Stimulated activated CD4-positive, alpha-beta T cell treated with anti-CD3 and anti-CD28 coated beads, Interleukin-1b, Interleukin-23, amount 100 ng/mL, for 4 hours (primary cell): ENCODE results near the gene CRYBA4.

Experiments used
- DNase-seq, 2 donors: peaks; one replicate each; pipeline ENCODE4 v3.0.0-alpha.2; 2020; ENCODE audit warnings: low read depth in 2 of 2

Gene CRYBA4

DNA sequence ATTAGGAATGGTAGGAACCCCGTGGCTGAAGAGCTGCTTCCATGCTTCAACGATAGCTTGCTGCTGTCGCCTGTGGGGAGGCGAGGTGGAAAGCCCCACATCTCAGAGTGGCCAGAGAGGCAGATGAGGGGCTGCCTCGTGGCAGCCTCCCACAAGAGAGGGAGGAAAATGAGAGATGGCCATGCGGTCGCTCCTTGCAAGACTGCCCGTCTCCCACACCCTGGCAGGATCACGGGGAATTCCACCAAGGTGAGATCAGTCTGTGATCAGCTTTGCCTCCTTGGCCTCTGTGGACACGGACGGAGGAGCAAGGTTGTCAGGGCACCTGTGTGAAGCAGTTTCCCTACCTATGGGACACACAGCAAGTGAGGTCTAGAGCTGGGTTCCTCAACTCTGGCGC is 3.0 kb downstream of the CRYBA4 start:
- no peak for DNase-seq

DNA sequence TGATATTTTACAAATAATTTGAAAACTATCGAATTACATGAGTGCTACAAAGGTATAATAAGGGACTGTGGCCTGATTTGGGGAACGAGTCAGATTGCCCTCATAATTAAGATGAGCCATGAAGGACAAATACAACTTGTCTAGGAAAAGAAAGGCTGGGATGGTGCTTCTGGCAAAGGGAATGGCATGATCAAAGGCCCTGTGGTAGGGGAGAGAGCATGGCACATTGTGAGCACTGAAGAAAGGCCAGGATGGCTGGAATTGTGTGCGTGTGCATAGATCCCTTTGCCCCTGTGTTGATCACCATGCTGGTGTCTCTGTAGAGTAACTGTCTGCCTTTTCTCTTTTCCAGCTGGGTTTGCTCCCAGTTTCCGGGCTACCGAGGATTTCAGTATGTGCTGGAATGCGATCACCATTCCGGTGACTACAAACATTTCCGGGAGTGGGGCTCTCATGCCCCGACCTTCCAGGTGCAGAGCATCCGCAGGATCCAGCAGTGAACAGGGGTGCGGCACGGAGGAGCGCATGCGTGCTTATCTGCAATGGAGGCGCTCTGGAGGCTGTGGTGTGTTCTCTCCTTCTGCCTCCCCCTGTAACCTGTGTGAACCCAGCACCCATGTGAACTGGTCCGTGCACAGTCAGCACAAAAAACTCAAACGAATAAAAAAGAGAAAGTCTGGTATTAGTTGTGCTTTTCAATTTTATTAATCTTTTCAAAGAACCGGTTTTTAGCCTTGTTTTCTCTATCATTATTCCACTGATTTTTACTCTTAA is 8.4 kb downstream of the CRYBA4 start:
- DNase-seq = no peak

DNA sequence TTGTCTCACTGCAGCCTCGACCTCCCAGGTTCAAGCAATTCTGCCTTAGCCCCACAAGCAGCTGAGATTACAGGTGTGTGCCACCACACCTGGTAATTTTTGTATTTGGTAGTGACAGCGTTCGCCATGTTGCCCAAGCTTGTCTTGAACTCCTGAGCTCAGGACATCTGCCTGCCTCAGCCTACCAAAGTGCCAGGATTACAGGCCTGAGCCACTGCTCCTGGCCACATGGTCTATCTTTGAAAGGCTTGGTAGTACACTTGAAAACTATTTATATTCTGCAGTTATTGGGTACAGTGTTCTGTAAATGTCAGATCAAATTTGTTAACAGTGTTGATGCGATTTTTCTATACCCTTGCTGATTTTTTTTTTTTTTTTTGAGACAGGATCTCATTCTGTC is 9.5 kb downstream of the CRYBA4 start:
- no peak for DNase-seq

DNA sequence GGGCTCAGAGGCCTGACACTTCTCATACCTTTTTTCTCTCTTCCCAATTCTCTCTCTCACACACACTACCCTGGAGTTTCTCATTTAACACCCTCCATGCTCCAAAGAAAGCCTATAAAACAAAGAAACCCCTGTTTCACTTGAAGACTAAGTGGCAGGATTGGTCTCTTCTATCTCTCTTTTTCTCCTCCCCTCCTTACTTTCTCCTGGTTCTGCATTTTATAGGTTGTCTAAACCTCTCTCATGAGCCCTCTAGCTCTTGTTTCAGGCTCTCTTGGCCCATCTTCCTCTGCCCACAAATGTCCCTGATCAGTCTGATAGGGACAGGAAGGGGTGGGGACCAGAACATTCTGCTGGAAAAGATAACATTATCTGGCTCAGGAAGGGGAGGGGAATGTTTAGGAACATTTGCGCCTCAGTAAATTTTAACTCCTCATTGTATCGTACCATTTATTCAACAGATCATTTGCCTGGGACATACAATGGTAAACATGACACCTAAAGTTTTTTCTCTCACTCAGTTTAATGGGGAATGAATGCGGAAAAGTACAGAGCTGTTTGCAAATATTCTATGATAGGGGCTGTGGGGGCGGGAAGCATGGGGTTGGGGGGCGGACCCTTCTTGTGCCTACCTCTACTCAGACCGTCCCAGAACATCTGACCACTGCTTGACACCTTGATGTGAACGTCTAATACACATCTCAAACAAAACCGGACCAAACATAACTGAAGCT is 10.8 kb downstream of the CRYBA4 start:
- no peak for DNase-seq

DNA sequence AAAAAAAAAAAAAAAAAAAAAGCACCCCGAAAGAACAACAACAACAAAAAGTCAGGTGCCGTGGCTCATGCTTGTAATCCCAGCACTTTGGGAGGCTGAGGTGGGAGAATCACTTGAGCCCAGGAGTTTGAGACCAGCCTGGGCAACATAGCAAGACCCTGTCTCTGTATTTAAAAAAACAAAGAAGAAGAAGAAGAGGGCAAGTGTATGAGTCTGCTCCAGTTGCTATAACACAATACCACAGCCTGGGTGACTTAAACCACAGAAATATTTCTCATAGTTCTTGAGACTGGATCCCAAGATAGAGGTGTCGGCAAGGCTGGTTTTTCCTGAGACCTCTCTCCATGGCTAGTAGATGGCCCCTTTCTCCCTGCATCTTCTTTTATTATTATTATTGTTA is 12.4 kb downstream of the CRYBA4 start:
- no peak for DNase-seq

DNA sequence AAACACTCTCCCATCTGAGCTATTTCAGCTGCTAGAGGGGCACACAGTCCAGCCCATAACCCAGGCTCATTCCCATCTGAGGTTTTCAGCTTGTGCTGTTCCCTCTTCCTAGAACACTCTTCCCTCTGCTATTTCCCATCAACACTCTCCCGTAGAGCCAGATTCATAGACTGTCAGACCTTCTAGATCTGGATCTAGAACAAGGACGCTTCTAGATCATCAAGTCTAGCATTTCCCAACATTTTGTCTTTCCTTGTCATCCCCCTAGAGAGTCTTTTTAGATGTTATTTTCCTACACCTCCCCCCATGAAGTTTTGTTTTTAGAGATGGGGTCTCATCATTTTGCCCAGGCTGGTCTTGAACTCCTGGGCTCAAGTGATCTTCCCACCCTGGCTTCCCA is 13.4 kb downstream of the CRYBA4 start:
- no peak for DNase-seq

DNA sequence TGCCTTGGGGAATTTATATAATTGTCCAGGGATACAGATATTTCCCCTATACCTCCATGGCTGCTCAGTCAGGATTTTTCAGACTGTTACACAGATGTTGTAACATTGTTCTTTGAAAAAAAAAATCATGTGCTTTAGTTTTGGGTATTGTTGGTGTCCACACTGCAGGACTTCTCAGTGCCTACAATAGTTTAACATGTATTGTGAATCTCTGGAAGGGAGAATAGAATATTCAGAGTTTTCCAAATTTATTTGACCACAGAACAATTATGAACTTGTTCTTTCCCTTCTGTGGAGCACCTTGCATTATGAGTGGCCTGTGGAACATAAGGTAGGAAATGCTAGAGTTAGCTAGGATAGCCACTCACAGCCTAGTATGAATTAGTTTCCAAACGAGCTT is 14.5 kb downstream of the CRYBA4 start:
- DNase-seq = no peak

DNA sequence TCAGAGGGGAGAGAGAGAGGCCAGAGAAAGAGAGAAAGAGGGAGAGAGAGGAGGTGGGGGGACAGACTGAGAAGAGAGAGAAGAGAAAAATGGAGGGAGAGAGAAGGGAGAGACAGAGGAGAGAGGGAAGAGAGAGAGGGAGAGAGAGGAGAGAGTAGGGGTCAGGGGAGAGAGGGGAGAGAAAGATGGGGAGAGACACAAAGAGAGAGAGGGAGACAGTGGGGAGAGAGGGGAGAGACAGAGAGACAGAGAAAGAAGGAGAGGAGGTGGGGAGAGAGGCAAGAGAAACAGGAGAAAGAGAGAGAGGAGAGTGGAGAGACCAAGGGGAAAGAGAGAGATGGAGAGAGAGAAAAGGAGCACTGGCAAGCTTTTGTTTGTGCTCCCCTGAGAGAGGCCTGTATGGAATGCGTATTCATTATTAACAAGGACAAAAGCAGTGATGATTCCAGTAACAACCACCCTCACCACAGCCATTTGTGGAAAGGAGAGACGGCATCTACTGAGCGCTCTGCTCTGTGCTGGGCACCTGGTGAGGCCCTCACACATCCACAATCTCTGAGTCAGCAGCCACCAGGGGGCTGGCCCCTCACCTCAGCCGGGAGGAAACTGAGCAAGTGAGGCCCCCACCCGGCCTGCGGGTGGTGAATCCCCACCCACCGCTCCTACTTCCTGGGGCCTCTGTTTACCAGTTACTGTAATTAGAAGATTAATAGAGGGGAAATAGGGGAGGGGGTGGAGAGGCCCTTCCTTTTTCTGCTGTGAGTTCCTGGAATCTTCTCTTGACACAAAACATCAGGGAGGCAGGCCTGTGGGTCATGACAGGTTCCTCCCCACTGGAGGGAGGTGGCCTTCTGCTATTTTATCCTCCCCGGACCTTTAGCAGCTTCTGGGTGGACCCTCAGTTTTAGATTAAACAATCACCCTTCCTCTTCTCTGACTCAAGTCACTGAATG is 21.0 kb downstream of the CRYBA4 start:
- peak; percentile 60 to 74 for DNase-seq

DNA sequence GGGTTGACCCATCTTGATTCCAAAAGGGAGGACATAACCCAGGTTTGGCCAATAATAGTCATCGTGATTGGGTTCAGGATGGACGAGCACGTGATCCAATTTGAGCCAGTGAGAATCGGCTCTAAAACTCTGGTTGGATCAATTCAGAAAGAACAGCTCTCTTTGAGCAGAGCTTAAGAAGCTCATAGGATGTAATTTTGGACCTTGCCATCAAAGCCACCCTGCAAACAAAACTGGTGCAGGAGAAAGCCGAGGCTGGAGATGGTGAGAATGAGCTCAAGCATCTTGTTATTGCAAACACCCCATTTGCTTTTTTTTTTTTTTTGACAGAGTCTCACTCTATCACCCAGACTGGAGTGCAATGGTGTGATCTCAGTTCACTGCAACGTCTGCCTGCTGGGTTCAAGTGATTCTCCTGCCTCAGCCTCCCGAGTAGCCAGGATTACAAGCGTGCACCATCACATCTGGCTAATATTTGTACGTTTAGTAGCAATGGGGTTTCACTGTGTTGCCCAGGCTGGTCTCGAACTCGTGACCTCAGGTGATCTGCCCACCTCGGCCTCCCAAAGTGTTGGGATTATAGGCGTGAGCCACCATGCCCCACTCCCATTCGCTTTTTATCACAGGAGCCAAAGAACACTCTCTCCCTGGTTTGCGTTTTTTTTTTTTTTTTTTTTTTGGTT is 21.8 kb downstream of the CRYBA4 start:
- no peak for DNase-seq

DNA sequence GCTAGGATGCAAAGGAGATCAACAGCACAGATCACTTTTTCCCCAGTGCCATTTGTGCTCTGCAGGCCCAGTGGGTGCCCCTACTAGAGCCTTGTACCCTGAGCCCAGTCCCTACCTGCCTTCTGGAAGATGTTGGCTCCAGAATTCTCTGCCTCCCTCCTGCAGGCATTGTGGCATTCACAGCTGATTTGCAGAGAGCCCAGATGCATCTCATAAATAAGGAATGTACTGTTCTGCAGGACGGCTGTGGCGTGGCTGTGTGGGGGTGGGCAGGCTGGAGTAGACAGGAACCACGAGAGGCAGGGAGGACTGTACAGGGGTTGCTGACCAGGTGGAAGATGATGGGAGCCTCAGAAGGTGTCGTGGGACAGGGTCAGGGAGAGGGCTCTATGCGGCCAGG is 24.4 kb downstream of the CRYBA4 start:
- DNase-seq = no peak

DNA sequence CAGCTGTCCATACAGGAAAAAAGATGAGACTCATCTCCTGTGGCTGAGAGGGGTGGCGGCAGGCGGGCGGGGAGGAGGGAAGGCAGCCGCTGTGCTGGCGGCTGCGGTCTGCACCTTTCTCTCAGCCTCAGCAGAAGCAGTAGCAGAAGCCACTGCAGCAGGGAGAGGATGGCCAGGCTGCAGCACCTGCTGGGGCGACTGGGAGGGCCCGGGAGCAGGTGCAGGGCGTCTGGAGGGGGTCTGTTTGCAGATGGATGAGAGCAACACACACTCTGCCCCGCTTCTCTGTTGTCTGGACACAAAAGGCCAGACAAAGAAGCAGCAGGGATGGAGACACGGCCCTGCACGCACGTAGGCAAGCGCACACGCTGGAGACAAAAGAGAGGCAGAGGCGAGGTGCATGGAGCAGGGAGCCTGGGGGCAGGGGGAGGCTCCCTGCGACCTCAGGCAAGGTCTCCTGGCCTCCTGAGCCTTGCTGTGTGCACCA is 26.3 kb downstream of the CRYBA4 start:
- DNase-seq = no peak

DNA sequence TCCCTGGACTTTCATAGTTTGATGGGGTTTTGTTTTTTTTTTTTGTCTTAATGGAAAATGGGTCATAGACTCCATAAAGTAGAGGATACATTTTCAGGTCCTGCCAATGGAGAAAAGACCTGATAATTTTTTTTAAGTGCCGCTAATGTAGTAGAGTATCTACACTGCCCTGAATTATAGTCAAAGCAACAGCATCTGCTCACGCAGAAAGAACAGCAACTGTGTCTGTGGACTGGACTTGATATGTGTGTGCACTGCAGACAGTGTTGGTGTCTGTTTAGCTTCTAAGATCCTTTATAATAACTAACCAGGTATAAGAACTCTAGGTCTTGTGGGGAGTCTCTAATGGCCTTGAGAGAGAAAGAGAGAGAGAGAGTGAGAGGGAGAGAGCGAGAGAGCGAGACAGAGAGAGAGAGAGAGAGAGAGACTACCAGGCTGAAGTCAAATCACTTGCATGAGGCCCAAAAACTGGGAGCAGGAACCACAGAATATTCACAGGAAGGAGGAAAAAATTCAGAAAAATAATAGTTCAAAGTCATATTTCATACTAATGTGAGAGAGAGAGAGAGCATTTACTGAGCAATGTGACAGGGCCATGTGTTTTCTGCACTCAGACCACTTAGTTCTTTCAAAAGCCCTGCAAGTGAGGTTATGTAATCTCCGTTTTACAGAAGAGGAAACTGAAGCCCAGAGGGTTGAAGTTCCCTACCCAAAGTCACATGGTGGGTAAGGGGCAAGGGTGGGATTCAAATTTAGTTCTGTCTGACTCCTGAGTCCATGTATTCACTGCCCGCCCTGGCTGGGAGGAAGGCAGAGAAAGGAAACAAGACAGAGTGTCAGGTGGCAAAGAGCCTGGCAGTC is 27.0 kb downstream of the CRYBA4 start:
- DNase-seq = no peak

DNA sequence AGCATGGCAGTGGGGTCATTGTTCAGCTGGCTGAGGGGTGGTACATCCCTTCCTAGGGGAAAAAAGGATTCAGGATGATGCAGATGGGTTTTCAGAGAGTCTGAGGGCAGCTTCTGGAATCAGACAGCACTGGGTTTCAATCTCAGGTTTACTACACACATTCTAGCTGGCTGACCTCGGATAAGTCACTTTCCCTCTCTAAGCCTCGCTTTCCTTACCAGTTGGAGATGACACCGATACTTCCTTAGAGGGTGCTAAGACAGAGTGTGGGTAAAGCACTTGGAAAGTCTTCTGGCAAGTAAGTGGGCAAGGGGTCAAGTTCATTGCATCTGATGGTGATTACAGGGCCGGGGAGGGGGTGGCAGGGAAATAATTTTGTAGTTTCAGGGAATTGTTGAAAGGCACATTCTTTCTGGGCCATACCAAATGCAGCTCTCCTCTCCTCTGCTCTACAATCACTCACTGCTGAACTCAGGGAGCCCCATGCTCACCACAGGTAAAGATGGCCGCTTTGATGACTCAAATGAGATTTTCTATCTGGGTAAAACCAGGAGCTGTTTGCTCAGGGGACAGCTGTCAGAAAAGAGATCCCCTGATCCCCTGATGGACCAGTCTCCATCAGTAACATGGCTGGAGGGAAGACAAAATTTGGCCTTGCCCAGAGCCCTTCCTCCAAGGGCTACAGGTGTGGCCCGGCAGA is 29.1 kb downstream of the CRYBA4 start:
- no peak for DNase-seq

DNA sequence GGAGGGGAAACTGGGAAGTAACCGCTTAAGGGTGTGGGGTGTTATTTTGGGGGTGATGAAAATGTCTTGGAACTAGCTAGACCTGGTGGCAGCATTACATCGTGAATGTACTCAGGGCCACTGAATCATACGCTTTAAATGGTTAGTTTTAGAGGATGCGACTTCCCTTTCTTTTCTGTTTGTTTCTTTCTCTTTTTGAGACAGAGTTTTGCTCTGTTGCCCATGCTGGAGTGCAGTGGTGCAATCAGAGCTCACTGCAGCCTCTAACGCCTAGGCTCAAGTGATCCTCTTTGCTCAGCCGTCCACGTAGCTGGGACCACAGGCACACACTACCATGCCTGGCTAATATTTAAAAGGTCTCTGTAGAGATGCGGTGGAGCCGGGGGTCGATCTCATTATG is 30.1 kb downstream of the CRYBA4 start:
- no peak for DNase-seq

DNA sequence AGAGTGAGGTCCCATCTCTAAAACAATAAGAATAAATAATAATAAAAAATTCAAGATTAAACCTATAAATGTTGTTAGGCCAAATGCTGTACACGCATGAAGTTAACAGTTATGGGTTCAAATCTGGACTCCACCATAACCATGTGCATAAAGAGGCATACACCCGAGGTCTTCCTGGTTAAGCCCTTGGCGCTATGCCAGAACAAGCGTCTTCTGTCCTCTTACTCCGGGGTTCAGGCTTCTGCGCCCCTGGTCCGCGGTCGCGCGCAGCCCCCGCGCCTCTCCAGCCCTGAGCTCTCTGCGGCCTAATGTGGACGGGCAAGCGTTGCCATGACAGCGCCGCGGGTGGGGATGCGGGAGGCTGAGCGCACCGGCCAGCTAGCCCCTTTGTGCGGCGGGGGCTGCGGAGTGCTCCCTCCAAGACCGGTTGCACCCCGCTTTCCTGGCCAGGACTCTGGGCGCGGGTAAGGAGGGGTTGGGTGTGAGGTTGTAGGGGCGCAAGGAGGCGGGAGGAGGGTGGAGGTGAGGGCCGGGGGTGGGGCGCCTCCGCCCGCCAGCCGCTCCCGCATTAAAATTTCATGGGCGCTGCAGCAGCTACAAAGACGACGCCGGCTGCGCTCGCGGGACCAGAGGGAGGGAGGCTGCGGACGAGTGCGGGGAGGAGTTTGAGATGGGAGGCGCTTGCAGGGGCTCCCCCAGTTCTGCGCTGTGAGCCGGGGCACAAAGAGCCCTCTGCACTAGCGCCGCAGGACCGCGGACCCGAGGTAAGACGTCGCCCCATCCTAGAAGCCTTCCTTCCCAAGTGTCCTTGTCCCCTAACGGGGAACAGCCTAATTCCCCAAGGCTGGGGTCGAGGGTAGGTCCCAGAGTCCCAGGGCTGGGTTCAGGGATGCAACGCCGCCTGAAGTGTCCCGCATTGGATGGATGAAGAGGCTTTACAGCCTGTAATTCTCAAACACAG is 35.4 kb downstream of the CRYBA4 start, which contains the start of gene MIAT:
Gene MIAT, plus strand, starts transcription at position 698 of the 961 bp plus-strand sequence.
- peak; percentile 37 to 53 for DNase-seq

DNA sequence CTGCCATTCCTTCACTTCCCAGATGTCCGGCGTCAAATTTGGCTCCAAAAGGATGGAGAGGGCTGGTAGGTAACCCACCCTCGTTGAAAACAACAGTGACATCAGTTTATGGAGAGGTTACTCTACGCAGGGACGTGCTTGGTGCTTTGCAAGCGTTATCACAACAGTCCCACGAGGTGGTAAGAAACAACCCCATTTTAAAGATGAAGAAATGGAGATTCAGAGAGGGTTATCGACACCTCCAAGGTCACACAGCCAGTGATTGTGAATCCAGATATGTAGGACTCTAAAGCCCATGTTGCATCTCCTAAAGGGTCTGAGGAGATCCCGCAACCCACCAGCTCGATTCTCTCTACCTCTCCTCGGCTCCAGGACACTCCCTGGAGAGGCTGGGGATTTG is 36.4 kb downstream of the CRYBA4 start:
- DNase-seq = no peak

DNA sequence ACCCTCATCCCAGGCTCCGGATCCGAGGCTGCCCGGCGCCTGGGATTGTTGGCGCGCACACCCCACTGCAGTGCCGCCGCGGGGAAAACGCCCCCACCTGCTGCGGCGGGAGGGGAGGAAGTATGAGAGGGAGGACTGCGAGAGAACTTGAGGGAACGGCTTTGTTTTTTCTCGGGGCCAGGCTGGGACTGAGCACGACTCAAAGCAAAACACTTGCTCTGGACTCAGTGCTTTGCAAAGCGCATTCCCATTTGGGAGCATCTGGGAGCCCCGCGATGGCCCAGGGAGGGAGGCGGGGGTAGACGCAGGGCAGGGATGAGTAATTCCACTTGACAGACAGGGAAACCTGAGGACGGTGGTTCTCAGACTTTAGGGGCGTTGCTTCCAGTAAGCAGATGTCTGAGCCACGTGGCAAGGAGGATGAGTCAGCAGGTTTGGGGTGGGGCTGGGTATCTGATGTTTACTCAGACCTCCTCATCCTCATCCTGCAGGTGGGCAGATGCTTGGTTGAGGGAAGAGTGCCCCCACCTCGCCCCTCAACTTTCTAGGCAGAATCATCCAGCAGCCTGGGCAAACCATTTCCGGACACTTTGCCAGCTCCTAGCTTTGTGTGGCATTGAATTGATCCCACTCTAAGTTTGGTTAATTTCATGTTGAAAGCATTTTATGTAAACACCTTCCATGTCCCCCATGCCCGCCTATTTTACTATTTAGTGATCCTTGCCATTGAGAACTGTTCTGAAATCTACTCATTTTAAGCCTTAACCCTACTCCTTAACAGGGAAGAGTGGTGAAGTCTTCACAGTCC is 37.1 kb downstream of the CRYBA4 start:
- peak; percentile 69 for DNase-seq

DNA sequence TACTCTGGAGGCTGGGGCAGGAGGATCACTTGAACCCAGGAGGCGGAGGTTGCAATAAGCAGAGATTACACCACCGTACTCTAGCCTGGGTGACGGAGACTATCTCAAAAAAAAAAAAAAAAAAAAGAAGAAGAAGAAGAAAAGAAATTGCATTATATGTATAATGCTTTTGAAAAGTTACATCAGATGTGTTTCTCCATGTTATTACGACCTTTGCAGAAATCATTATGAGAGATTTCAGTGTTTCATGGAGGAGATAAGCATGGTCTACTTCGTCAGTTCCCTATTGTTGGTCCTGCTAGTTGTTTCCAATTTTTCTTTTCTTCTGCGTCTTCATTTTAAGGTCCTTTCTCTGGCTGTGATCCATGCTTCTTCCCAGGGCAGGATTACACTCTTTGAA is 38.6 kb downstream of the CRYBA4 start:
- DNase-seq = no peak
